ENCODE results near the gene SHMT2. TPM values are rescaled to one million over a fixed set of nuclear protein-coding genes. Genes with fewer than 3 reads are reported as not detected.

The SHMT2 gene
- total and polyA plus RNA-seq, 2 experiments from 2014 or later, result 125 to 387 TPM

DNA sequence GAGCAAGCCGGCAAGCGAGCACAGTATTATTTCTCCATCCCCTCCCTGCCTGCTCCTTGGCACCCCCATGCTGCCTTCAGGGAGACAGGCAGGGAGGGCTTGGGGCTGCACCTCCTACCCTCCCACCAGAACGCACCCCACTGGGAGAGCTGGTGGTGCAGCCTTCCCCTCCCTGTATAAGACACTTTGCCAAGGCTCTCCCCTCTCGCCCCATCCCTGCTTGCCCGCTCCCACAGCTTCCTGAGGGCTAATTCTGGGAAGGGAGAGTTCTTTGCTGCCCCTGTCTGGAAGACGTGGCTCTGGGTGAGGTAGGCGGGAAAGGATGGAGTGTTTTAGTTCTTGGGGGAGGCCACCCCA lies 16.8 kb upstream of the SHMT2 start:
- Histone ChIP-seq H3K79me2 (replicated peaks; ENCODE audit: insufficient read depth) (no peaks in the 10 kb centered on the region), H3K36me3 (ENCODE audit: insufficient read depth) (no peaks in the 10 kb centered on the region), H4K20me1 (replicated peaks; ENCODE audit: insufficient read depth) (0 out of 2 replicates have a peak, but pooled peaks cover 7% of the 10 kb centered on the region), H3K4me2 (peak overlapping the region; percentile 64; the same call in 1 of the 2 replicates), H3K27ac (ENCODE audit: low read depth) (peak overlapping the region; percentile 39; the same call in 1 of the 2 replicates), H3K27me3 (ENCODE audit: insufficient read depth) (peaks cover 42% of the 10 kb centered on the region), H3K4me1 (ENCODE audit: insufficient read depth) (peaks cover 26% of the 10 kb centered on the region), H3F3A (replicated peaks; ENCODE audit: low read depth) (0 out of 2 replicates have a peak, but pooled peaks cover 21% of the 10 kb centered on the region), H3K4me3 (peak overlapping the region; percentile 32; the same call in 1 of the 2 replicates), H3K9me2 (ENCODE audit: insufficient read depth) (no peaks in the 10 kb centered on the region), H2AFZ (no peak overlapping the region)
- ATAC-seq (no peak), DNase-seq (ENCODE audit: low spot score) (peak; percentile 43)
- H3K27ac Mint-ChIP-seq, result peak overlapping the region; percentile 40; the same call in 1 of the 2 replicates
- no peaks in the 10 kb centered on the region; the same call in 1 of the 3 replicates for H3K9me3 Mint-ChIP-seq
- H3K4me1 Mint-ChIP-seq, result peaks cover 33% of the 10 kb centered on the region
- no peak for TF ChIP-seq ZNF114 (CRISPR knock-in tag; IDR thresholded peaks at IDR 0.05)
- TF ChIP-seq ZNF331 (CRISPR knock-in tag; IDR thresholded peaks at IDR 0.05; ENCODE audit: low read depth), result no peak
- no peak for TF ChIP-seq JUNB (IDR thresholded peaks at IDR 0.05; ENCODE audit: unreplicated experiment)
- no peak for TF ChIP-seq STAT1 (IDR thresholded peaks at IDR 0.05; ENCODE audit: unreplicated experiment)
- TF ChIP-seq CREB1 (CRISPR knock-in tag; IDR thresholded peaks at IDR 0.05; ENCODE audit: low read depth), result no peak
- TF ChIP-seq, protein P1, sequence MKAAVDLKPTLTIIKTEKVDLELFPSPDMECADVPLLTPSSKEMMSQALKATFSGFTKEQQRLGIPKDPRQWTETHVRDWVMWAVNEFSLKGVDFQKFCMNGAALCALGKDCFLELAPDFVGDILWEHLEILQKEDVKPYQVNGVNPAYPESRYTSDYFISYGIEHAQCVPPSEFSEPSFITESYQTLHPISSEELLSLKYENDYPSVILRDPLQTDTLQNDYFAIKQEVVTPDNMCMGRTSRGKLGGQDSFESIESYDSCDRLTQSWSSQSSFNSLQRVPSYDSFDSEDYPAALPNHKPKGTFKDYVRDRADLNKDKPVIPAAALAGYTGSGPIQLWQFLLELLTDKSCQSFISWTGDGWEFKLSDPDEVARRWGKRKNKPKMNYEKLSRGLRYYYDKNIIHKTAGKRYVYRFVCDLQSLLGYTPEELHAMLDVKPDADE (IDR thresholded peaks at IDR 0.05), result no peak
- TF ChIP-seq ZNF462 (CRISPR knock-in tag; IDR thresholded peaks at IDR 0.05), result no peak
- peaks cover 44% of the 10 kb centered on the region for H3K27me3 Mint-ChIP-seq (ENCODE audit: insufficient read depth, low read depth, poor library complexity)
- H3K36me3 Mint-ChIP-seq (ENCODE audit: low read depth), result peaks cover 39% of the 10 kb centered on the region
- H3K4me3 Mint-ChIP-seq, result no peak overlapping the region; the same call in 2 of the 3 replicates
